ENCODE measurements around the gene LRPPRC. TPM values are rescaled to one million over a fixed set of nuclear protein-coding genes. Genes with fewer than 3 reads are reported as not detected.

LRPPRC gene
- total RNA-seq, 3 donors from 2014 or later, result 92.7 to 107 (median 101) TPM

- intact Hi-C loops (cut with DNase I, micrococcal nuclease), result no loop called here
- no peaks in the 10 kb centered on the region for H3K36me3 ChIP-seq (ENCODE audit: low read depth)
- H3K4me3 ChIP-seq, result no peak overlapping the region
- no peaks in the 10 kb centered on the region for H3K9me3 ChIP-seq
- TF ChIP-seq CTCF (IDR thresholded peaks at IDR 0.05), result no peak
- ATAC-seq (no peak), DNase-seq (no peak)
- no peaks in the 10 kb centered on the region for H3K4me1 ChIP-seq (ENCODE audit: low read depth)
Measured at GRCh38 chr2:43839776-43840564, 155.8 kb downstream of the LRPPRC start.

- no peak for TF ChIP-seq CTCF (IDR thresholded peaks at IDR 0.05)
- Histone ChIP-seq H3K36me3 (ENCODE audit: low read depth) (no peaks in the 10 kb centered on the region), H3K4me3 (no peak within 1 kb of the TSS), H3K9me3 (no peaks in the 10 kb centered on the region), H3K4me1 (ENCODE audit: low read depth) (no peaks in the 10 kb centered on the region)
- DNase-seq (no peak), ATAC-seq (no peak)
- intact Hi-C loops (cut with DNase I, micrococcal nuclease), result no loop called here
Measured at GRCh38 chr2:43838560-43839267, 157.1 kb downstream of the LRPPRC start, which contains the start of the genes ABCG5 and ABCG8. ABCG5 (minus strand) TSS chr2:43838839; CDS start chr2:43838679, 160 bp downstream. ABCG8 (plus strand) TSS chr2:43838971; CDS start chr2:43839054, 83 bp downstream.

DNA sequence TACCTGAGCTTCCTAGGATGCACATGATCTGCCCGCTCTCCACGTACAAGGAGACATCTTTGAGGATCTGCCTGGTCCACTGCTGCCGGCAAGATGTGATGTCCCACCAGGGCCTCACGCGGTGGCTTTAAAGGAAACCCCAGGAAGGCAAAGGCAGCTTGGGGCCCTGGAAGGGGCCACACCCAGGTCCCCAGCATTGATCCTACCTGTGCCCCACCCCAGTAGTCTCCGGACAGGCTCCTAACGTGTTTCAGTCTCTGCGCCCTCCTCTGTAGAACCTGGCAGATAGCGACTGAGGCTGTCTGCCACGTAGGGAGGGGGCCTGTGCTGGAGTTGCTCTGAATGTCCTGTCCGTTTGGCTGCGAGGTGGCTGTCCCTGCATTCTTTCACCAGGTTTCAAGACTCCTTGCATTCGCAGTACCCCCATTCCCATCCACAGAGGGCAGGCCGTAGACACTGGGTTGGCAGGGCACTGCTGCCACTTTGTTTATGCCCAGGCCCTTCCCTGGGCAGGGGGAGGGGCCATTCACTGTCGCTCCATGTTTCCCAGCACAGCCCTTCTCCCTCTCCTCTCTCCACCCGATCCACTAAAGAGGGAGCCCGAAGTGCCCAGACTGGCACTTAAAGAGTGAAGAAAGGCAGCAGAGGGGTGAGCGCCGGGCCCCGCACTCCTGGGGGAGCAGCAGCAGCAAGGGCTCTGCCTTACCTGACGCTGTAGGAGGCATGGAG lies 157.8 kb downstream of the LRPPRC start:
- Histone ChIP-seq H3K36me3 (ENCODE audit: low read depth) (no peaks in the 10 kb centered on the region), H3K4me1 (ENCODE audit: low read depth) (no peaks in the 10 kb centered on the region), H3K9me3 (no peaks in the 10 kb centered on the region), H3K4me3 (no peak overlapping the region)
- no peak for TF ChIP-seq CTCF (IDR thresholded peaks at IDR 0.05)
- intact Hi-C loops (cut with DNase I, micrococcal nuclease), result no loop called here
- ATAC-seq, result no peak
- DNase-seq, result no peak

GRCh38 chr2:43837033-43837432 lies 158.8 kb downstream of the LRPPRC start:
- DNase-seq (no peak), ATAC-seq (no peak)
- intact Hi-C loops (cut with DNase I, micrococcal nuclease), result no loop called here
- TF ChIP-seq CTCF (IDR thresholded peaks at IDR 0.05), result no peak
- Histone ChIP-seq H3K9me3 (no peaks in the 10 kb centered on the region), H3K36me3 (ENCODE audit: low read depth) (no peaks in the 10 kb centered on the region), H3K4me3 (no peak overlapping the region), H3K4me1 (ENCODE audit: low read depth) (no peaks in the 10 kb centered on the region)

Other genes with a start within 250 kb of the LRPPRC start
- gene DYNC2LI1, start 221.9 kb downstream of the LRPPRC start, total RNA-seq, result 10 to 100 TPM; 15.3 to 19.0 (median 18.1) TPM
- gene ABCG5, start 157.2 kb downstream of the LRPPRC start, total RNA-seq, result under 1 TPM in 1 of 3 donors, not detected in 2; 0.22 TPM
- gene ABCG8, start 157.0 kb downstream of the LRPPRC start, total RNA-seq, result under 1 TPM; 0.06 to 0.87 (median 0.49) TPM
- gene PPM1B, start 172.9 kb upstream of the LRPPRC start, total RNA-seq, result 10 to 100 TPM; 59.8 to 75.4 (median 65.2) TPM

Measured in mucosa of descending colon (tissue), 3 donors.